Transverse colon (tissue), 4 donors: ENCODE results near the gene TMA16. TPM values are rescaled to one million over a fixed set of nuclear protein-coding genes. Genes with fewer than 3 reads are reported as not detected.

ENCODE experiments used
- DNase-seq: peaks from one replicate; pipeline ENCODE4 v3.0.0-alpha.2; 2019
- H3K27ac ChIP-seq, 4 donors: fragments of 200-600 bp; sonication (generic); 2 replicates each; pipeline ENCODE4 v1.5.1; 2016 to 2018; ENCODE audit warnings: inconsistent platforms in 4 of 4
- H3K27me3 ChIP-seq: fragments of 200-600 bp; sonication (generic); 2 replicates; pipeline ENCODE4 v1.5.1; 2017; ENCODE audit warnings: inconsistent platforms
- H3K36me3 ChIP-seq, 4 donors: fragments of 200-600 bp; sonication (generic); 2 replicates each; pipeline ENCODE4 v1.5.1; 2017 to 2019; ENCODE audit warnings: inconsistent platforms in 4 of 4
- H3K4me1 ChIP-seq, 4 donors: fragments of 200-600 bp; sonication (generic); 2 replicates each; pipeline ENCODE4 v1.5.1; 2017 to 2020; ENCODE audit warnings: inconsistent platforms in 4 of 4
- H3K4me3 ChIP-seq, 4 donors: fragments of 200-600 bp; sonication (generic); 1 replicate in 1 of 4; 2 replicates in 3 of 4; pipeline versions ENCODE4 v1.5.1 to v1.6.1; 2017 to 2019; ENCODE audit warnings: inconsistent platforms in 4 of 4
- H3K9me3 ChIP-seq, 2 donors: fragments of 200-600 bp; sonication (generic); 2 replicates each; pipeline ENCODE4 v1.5.1; 2017 to 2019; ENCODE audit warnings: inconsistent platforms in 2 of 2
- CTCF ChIP-seq, 5 experiments: fragments of 200-600 bp in 3 of 5; fragments of 450-650 bp in 2 of 5; sonication (generic) in 3 of 5; IDR thresholded peaks; 1 replicate in 2 of 5; 2 replicates in 3 of 5; pipeline ENCODE4 v1.5.1; 2016 to 2017; ENCODE audit warnings: antibody characterized with exemption in 5 of 5, inconsistent platforms in 3 of 5, mild to moderate bottlenecking in 2 of 5, moderate library complexity in 1 of 5
- EP300 ChIP-seq: sonication (generic); formaldehyde crosslinking; IDR thresholded peaks from one replicate; pipeline ENCODE4 v1.6.1; 2017; ENCODE audit warnings: antibody characterized with exemption, low read depth
- POLR2A ChIP-seq: fragments of 450-650 bp; IDR thresholded peaks from one replicate; pipeline ENCODE4 v1.6.1; 2016; ENCODE audit warnings: antibody characterized with exemption, mild to moderate bottlenecking, moderate library complexity
- POLR2AphosphoS5 ChIP-seq, 3 donors: sonication (generic); formaldehyde crosslinking; IDR thresholded peaks; one replicate each; pipeline ENCODE4 v1.6.1; 2016; ENCODE audit warnings: antibody characterized with exemption in 3 of 3
- WGBS, 2 donors: methylation state at CpG; one replicate each; pipeline ENCODE4 v1.1.5; 2018; ENCODE audit warnings: low coverage in 1 of 2; 5-methylcytosine and 5-hydroxymethylcytosine counted together
- in situ Hi-C, 4 donors: fragments of 200-750 bp; cut with MboI; loops; one replicate each; pipeline versions ENCODE4 v1.15.0 to v1.15.1; 2017; ENCODE audit warnings: low sequenced_read_pairs in 3 of 4, low pct_ligation_motif_present in 1 of 4, low pct_unique_long_range_greater_than_20kb in 1 of 4
- intact Hi-C: fragments of 100-400 bp; cut with DNase I; formaldehyde crosslinking; loops from one replicate; pipeline ENCODE4 v1.15.1; 2023; ENCODE audit warnings: low total_unique reads
- total RNA-seq, 4 donors: library from RNA; depleted of rRNA; stranded (reverse); fragments of >200 nt; gene quantifications; one replicate each; pipeline ENCODE4 v1.1.0, GENCODE V29; 2016

TMA16 gene
- total RNA-seq, 4 donors from 2014 or later, result 7.1 to 27.2 (median 16.4) TPM

- Histone ChIP-seq H3K4me1 (no peaks in the 10 kb centered on the region), H3K9me3 (no peaks in the 10 kb centered on the region), H3K36me3 (no peaks in the 10 kb centered on the region), H3K27ac (no peak overlapping the region), H3K4me3 (no peak overlapping the region), H3K27me3 (no peaks in the 10 kb centered on the region)
- in situ Hi-C loops, result loop anchor here in 3 of 4 donors (25.0 kb wide), 2 partner anchors 1146 to 1171 kb away; no protein-coding TSS in a partner anchor
- 23 to 76% methylated on average over 4 of the region's 4 CpGs for WGBS, 2 donors
- intact Hi-C loops, result loop anchor here (5.0 kb wide), 1 partner anchor 1176 kb away; no protein-coding TSS in a partner anchor
- no peak for DNase-seq
- no peak for TF ChIP-seq CTCF (IDR thresholded peaks at IDR 0.05)
- no peak for TF ChIP-seq POLR2A
- TF ChIP-seq POLR2AphosphoS5 (IDR thresholded peaks at IDR 0.05), result no peak
- no peak for TF ChIP-seq EP300
Measured at GRCh38 chr4:163566257-163566796, 71.8 kb downstream of the TMA16 start.

- H3K4me3 ChIP-seq, result no peak overlapping the region
- DNase-seq, result no peak
- H3K36me3 ChIP-seq, result no peaks in the 10 kb centered on the region
- WGBS, 2 donors, result 46 to 78% methylated on average over 2 of the region's 2 CpGs
- no peaks in the 10 kb centered on the region for H3K9me3 ChIP-seq
- in situ Hi-C loops, result loop anchor here in 3 of 4 donors (25.0 kb wide), 2 partner anchors 1143 to 1168 kb away; no protein-coding TSS in a partner anchor
- no peak for TF ChIP-seq POLR2A
- no peak for TF ChIP-seq POLR2AphosphoS5 (IDR thresholded peaks at IDR 0.05)
- TF ChIP-seq CTCF (IDR thresholded peaks at IDR 0.05), result no peak
- TF ChIP-seq EP300, result no peak
- no peaks in the 10 kb centered on the region for H3K4me1 ChIP-seq
- intact Hi-C loops, result loop anchor here (5.0 kb wide), 1 partner anchor 1173 kb away; no protein-coding TSS in a partner anchor
- H3K27me3 ChIP-seq, result no peaks in the 10 kb centered on the region
- no peak overlapping the region for H3K27ac ChIP-seq
Measured at GRCh38 chr4:163568843-163569242, 74.4 kb downstream of the TMA16 start.

Other genes with a start within 250 kb of the TMA16 start
- 10 to 100 TPM in 2 of 4 donors, 1 to 10 TPM in 1, under 1 TPM in 1; 0.80 to 19.8 (median 13.7) TPM for gene NPY1R, start 162.1 kb upstream of the TMA16 start, total RNA-seq
- gene NPY5R, start 150.8 kb upstream of the TMA16 start, total RNA-seq, result under 1 TPM in 2 of 4 donors, not detected in 2; 0.64 to 0.82 TPM
- under 1 TPM in 2 of 4 donors, not detected in 2; 0.14 to 0.48 TPM for gene TKTL2, start 20.9 kb upstream of the TMA16 start, total RNA-seq